CD4-positive, alpha-beta T cell (primary cell): ENCODE data around the gene TPPP. TPM values are rescaled to one million over a fixed set of nuclear protein-coding genes. Genes with fewer than 3 reads are reported as not detected.

Experiments
- ATAC-seq: fragments of 200-7000 bp; cut with Tn5 transposase; one replicate; pipeline ENCODE4 v1.10.0; 2022; ENCODE audit warnings: mild to moderate bottlenecking; ENCODE audit not compliant: poor library complexity
- CTCF ChIA-PET: fragments of 350-600 bp; sonication (Branson Sonifier 250); formaldehyde crosslinking; loops from one replicate; lab custom pipeline; 2021; ENCODE audit warnings: antibody characterized with exemption, inconsistent platforms; lab: Charles Lee
- POLR2A ChIA-PET: fragments of 350-600 bp; sonication (Branson Sonifier 250); formaldehyde crosslinking; loops from one replicate; lab custom pipeline; 2021; ENCODE audit warnings: antibody characterized with exemption, inconsistent platforms; lab: Charles Lee
- DNase-seq, 14 experiments: peaks; one replicate each; pipeline ENCODE4 v3.0.0-alpha.2; 2013 to 2020; ENCODE audit warnings: mixed read lengths in 2 of 14
- H3K27ac ChIP-seq, 2 donors: one replicate each; pipeline versions ENCODE4 v1.5.1 to v1.7.0; 2013; ENCODE audit warnings: low read length in 2 of 2, low read depth in 1 of 2, mild to moderate bottlenecking in 1 of 2
- H3K27me3 ChIP-seq, 2 experiments: 1 replicate in 1 of 2; 2 replicates in 1 of 2; pipeline versions ENCODE4 v1.6.1 to v1.7.0; 2013; ENCODE audit warnings: low read length in 2 of 2, control low read depth in 1 of 2, mild to moderate bottlenecking in 1 of 2, moderate library complexity in 1 of 2; ENCODE audit not compliant: insufficient read depth in 2 of 2, control insufficient read depth in 1 of 2
- H3K36me3 ChIP-seq: one replicate; pipeline ENCODE4 v1.6.1; 2013; ENCODE audit warnings: low read length, control low read depth; ENCODE audit not compliant: insufficient read depth
- H3K4me1 ChIP-seq: one replicate; pipeline ENCODE4 v1.6.1; 2013; ENCODE audit warnings: low read length, control low read depth; ENCODE audit not compliant: insufficient read depth
- H3K4me3 ChIP-seq: one replicate; pipeline ENCODE4 v1.5.1; 2013; ENCODE audit warnings: mild to moderate bottlenecking, low read length, moderate library complexity
- H3K9me3 ChIP-seq, 2 experiments: 1 replicate in 1 of 2; 2 replicates in 1 of 2; pipeline versions ENCODE4 v1.6.1 to v1.7.0; 2013; ENCODE audit warnings: low read length in 2 of 2, mild to moderate bottlenecking in 2 of 2, control low read depth in 1 of 2, moderate library complexity in 1 of 2; ENCODE audit not compliant: control insufficient read depth in 1 of 2, insufficient read depth in 1 of 2
- H3K27ac Mint-ChIP-seq: one replicate; pipeline ENCODE4 v1.8.0; 2020; ENCODE audit warnings: mixed read lengths
- H3K27me3 Mint-ChIP-seq: one replicate; pipeline ENCODE4 v1.8.0; 2021; ENCODE audit warnings: mixed read lengths
- H3K36me3 Mint-ChIP-seq: one replicate; pipeline ENCODE4 v1.8.0; 2021; ENCODE audit warnings: low read depth, mixed read lengths
- H3K4me1 Mint-ChIP-seq: one replicate; pipeline ENCODE4 v1.8.0; 2021; ENCODE audit warnings: low read depth, mixed read lengths
- H3K4me3 Mint-ChIP-seq: one replicate; pipeline ENCODE4 v1.8.0; 2020; ENCODE audit warnings: mild to moderate bottlenecking, mixed read lengths
- H3K9me3 Mint-ChIP-seq: one replicate; pipeline ENCODE4 v1.8.0; 2020; ENCODE audit warnings: mixed read lengths
- intact Hi-C, 2 experiments: fragments of 100-400 bp; cut with DNase I in 1 of 2; cut with micrococcal nuclease in 1 of 2; formaldehyde crosslinking; loops; one replicate each; pipeline versions ENCODE4 v1.15.1 to v1.9.0; 2023 to 2025; cut with DNase I, micrococcal nuclease
- total RNA-seq, 174 experiments: library from RNA in 2 of 174; stranded (reverse) in 2 of 174; gene quantifications; one replicate each; pipeline ENCODE4 v1.2.3 and lab custom pipeline; 2021 to 2026
- TF ChIP-seq, protein P1 (sequence below): fragments of 200-600 bp; IDR thresholded peaks from one replicate; pipeline ENCODE4 v1.8.0; 2022; ENCODE audit warnings: antibody characterized with exemption, mild to moderate bottlenecking

The TPPP gene
- total RNA-seq, 2 experiments from 2014 or later = 8.2 to 8.5 TPM

- intact Hi-C loops = loop anchor here in 1 of 2 experiments (5.0 kb wide), 1 partner anchor 469 kb away; no protein-coding TSS in a partner anchor
- no peaks in the 10 kb centered on the region for H3K36me3 ChIP-seq
- H3K9me3 ChIP-seq = peaks cover 0 to 5% of the 10 kb centered on the region in 2 experiments
- H3K9me3 Mint-ChIP-seq = no peaks in the 10 kb centered on the region
- peak overlapping the region; percentile 85 for H3K4me3 Mint-ChIP-seq
- peaks cover 12% of the 10 kb centered on the region for H3K27me3 Mint-ChIP-seq
- ChIA-PET POLR2A (interaction anchor here (0.9 kb wide), 1 partner anchor 219 kb away, joined by 3 read pairs; the partner anchor contains the start of genes BRD9 and TRIP13), CTCF (interaction anchor here (0.8 kb wide), 1 partner anchor 222 kb away, joined by 3 read pairs; no protein-coding TSS in a partner anchor)
- TF ChIP-seq, protein P1, sequence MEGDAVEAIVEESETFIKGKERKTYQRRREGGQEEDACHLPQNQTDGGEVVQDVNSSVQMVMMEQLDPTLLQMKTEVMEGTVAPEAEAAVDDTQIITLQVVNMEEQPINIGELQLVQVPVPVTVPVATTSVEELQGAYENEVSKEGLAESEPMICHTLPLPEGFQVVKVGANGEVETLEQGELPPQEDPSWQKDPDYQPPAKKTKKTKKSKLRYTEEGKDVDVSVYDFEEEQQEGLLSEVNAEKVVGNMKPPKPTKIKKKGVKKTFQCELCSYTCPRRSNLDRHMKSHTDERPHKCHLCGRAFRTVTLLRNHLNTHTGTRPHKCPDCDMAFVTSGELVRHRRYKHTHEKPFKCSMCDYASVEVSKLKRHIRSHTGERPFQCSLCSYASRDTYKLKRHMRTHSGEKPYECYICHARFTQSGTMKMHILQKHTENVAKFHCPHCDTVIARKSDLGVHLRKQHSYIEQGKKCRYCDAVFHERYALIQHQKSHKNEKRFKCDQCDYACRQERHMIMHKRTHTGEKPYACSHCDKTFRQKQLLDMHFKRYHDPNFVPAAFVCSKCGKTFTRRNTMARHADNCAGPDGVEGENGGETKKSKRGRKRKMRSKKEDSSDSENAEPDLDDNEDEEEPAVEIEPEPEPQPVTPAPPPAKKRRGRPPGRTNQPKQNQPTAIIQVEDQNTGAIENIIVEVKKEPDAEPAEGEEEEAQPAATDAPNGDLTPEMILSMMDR = no peak
- H3K36me3 Mint-ChIP-seq = peaks cover 6% of the 10 kb centered on the region
- H3K4me1 Mint-ChIP-seq = peaks cover 9% of the 10 kb centered on the region
- H3K27ac ChIP-seq = peak overlapping the region in 1 of 2 donors; percentile 78
- H3K27me3 ChIP-seq = no peaks in the 10 kb centered on the region
- DNase-seq = peak in 1 of 14 experiments; percentile 34
- ATAC-seq = no peak
- H3K4me3 ChIP-seq = peak overlapping the region; percentile 36
- H3K27ac Mint-ChIP-seq = peak overlapping the region; percentile 95
- peaks cover 37% of the 10 kb centered on the region for H3K4me1 ChIP-seq
Observed at GRCh38 chr5:673161-673830, 19.9 kb downstream of the TPPP start.

DNA sequence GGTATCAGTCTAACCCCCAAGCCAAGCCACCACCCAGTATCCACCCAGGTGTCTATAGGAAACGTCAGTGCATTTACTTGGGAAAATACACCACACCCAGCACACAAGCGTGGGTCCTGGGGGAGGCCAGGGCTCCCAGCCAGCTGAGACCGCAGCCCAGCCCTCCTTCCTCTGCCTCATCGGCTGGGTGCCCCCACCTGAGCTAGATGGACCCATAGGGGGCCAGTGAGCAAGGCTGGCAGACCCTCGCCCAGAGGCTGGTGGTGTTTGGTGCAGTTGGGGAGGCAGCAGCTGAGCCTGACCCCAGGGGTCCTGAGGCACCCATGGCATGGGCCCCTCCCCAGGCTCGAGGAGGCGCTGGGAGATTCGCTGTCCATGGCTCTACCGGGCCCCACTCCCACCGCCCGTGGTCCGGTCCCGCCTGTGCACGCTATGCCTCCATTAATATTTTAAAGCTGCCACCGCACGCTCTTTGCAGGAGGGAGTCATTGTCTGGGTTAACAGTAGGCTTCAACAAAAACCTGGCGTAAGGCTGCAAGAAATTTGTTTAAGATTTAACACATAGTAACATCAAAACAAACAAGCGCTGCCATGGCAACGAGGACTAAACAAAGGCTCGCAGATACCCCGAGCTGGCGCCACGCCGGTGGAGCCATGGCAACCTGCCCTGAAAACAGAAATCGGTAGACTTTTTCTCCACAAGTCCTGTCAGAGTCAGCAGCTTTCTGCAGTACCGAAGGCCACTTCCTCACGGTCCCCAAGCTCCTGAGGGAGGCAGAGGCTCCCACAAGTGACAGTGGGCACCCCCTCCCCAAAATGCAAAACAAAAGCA is 20.6 kb downstream of the TPPP start:
- peaks cover 0 to 5% of the 10 kb centered on the region in 2 experiments for H3K9me3 ChIP-seq
- Mint-ChIP-seq H3K36me3 (peaks cover 7% of the 10 kb centered on the region), H3K4me3 (peak overlapping the region; percentile 85), H3K27me3 (peaks cover 12% of the 10 kb centered on the region), H3K4me1 (peaks cover 9% of the 10 kb centered on the region), H3K9me3 (no peaks in the 10 kb centered on the region), H3K27ac (peak overlapping the region; percentile 95)
- peak overlapping the region in 1 of 2 donors; percentile 78 for H3K27ac ChIP-seq
- H3K27me3 ChIP-seq = no peaks in the 10 kb centered on the region
- peak overlapping the region; percentile 36 for H3K4me3 ChIP-seq
- no peaks in the 10 kb centered on the region for H3K36me3 ChIP-seq
- intact Hi-C loops = loop anchor here in 1 of 2 experiments (5.0 kb wide), 1 partner anchor 470 kb away; no protein-coding TSS in a partner anchor
- ChIA-PET POLR2A (interaction anchor here (0.9 kb wide), 1 partner anchor 220 kb away, joined by 3 read pairs; the partner anchor contains the start of genes BRD9 and TRIP13), CTCF (interaction anchor here (0.8 kb wide), 1 partner anchor 222 kb away, joined by 3 read pairs; no protein-coding TSS in a partner anchor)
- H3K4me1 ChIP-seq = peaks cover 37% of the 10 kb centered on the region
- TF ChIP-seq, protein P1 = no peak
- peak; percentile 67 for ATAC-seq
- DNase-seq = peak; percentile 27 to 95 (median 80)
